SK-N-SH (cell line): Measurements from ENCODE around the gene NTSR1. TPM values are rescaled to one million over a fixed set of nuclear protein-coding genes. Genes with fewer than 3 reads are reported as not detected.
A peak's percentile ranks its signal among the peaks of the same experiment; 100 is the strongest.

ENCODE experiments used
- CTCF ChIA-PET: fragments of 300-600, 350-600 bp; formaldehyde crosslinking; extraction: SDS; loops from one replicate; lab custom pipeline; 2021; lab: Yijun Ruan, JAX
- POLR2A ChIA-PET: fragments of 350-600 bp; sonication (Branson Sonifier 250); formaldehyde crosslinking; extraction: SDS; loops from one replicate; lab custom pipeline; 2020; ENCODE audit warnings: antibody characterized with exemption, inconsistent platforms; lab: Yijun Ruan, JAX
- DNase-seq: peaks from one replicate; pipeline ENCODE4 v3.0.0; 2012
- H2AFZ ChIP-seq: fragments of 200-600 bp; sonication (generic); 2 replicates; pipeline ENCODE4 v1.8.1; 2016; ENCODE audit warnings: antibody characterized with exemption, mild to moderate bottlenecking, low read depth
- H3F3A ChIP-seq: fragments of 200-600 bp; sonication (generic); replicated peaks from 2 replicates; pipeline ENCODE3; 2016; ENCODE audit warnings: antibody characterized with exemption, mild to moderate bottlenecking; ENCODE audit not compliant: insufficient read depth
- H3K27ac ChIP-seq, 2 experiments: fragments of 200-500 bp in 1 of 2; fragments of 200-600 bp in 1 of 2; sonication (Bioruptor generic) in 1 of 2; sonication (generic), shearing (Covaris generic) in 1 of 2; 2 replicates each; pipeline versions ENCODE4 v1.5.1 to v1.6.1; 2014 to 2016; ENCODE audit warnings: low read depth in 2 of 2, inconsistent platforms in 1 of 2, low read length in 1 of 2, mild to moderate bottlenecking in 1 of 2, mixed read lengths in 1 of 2
- H3K27me3 ChIP-seq: fragments of 200-600 bp; sonication (generic), shearing (Covaris generic); 2 replicates; pipeline ENCODE4 v1.6.1; 2016; ENCODE audit warnings: mixed run types; ENCODE audit not compliant: insufficient read depth
- H3K36me3 ChIP-seq, 2 experiments: fragments of 200-500 bp in 1 of 2; fragments of 200-600 bp in 1 of 2; sonication (Bioruptor generic) in 1 of 2; sonication (generic) in 1 of 2; replicated peaks in 1 of 2; 2 replicates each; pipeline versions ENCODE3 to v1.5.1; 2014 to 2016; ENCODE audit warnings: low read length in 1 of 2, mild to moderate bottlenecking in 1 of 2; ENCODE audit not compliant: insufficient read depth in 2 of 2, control insufficient read depth in 1 of 2
- H3K4me1 ChIP-seq, 2 experiments: fragments of 200-500 bp in 1 of 2; fragments of 200-600 bp in 1 of 2; sonication (Bioruptor generic) in 1 of 2; sonication (generic), shearing (Covaris generic) in 1 of 2; 2 replicates each; pipeline versions ENCODE4 v1.5.1 to v1.6.1; 2014 to 2016; ENCODE audit warnings: low read depth in 1 of 2, low read length in 1 of 2, mixed run types in 1 of 2; ENCODE audit not compliant: insufficient read depth in 2 of 2, control insufficient read depth in 1 of 2
- H3K4me2 ChIP-seq: fragments of 200-600 bp; sonication (generic), shearing (Covaris generic); 2 replicates; pipeline ENCODE4 v1.6.1; 2017; ENCODE audit warnings: mixed run types
- H3K4me3 ChIP-seq, 2 experiments: fragments of 200-500 bp in 1 of 2; fragments of 200-600 bp in 1 of 2; sonication (Bioruptor generic) in 1 of 2; sonication (generic), shearing (Covaris generic) in 1 of 2; 2 replicates each; pipeline versions ENCODE4 v1.5.1 to v1.8.1; 2014 to 2016; ENCODE audit warnings: low read depth in 2 of 2, inconsistent platforms in 1 of 2, low read length in 1 of 2, mild to moderate bottlenecking in 1 of 2, mixed read lengths in 1 of 2, moderate library complexity in 1 of 2
- H3K79me2 ChIP-seq: fragments of 200-600 bp; sonication (generic); 2 replicates; pipeline ENCODE4 v1.8.1; 2017; ENCODE audit warnings: mild to moderate bottlenecking; ENCODE audit not compliant: insufficient read depth
- H3K9ac ChIP-seq: fragments of 200-600 bp; sonication (generic); 2 replicates; pipeline ENCODE4 v1.6.1; 2017; ENCODE audit warnings: mixed run types
- H3K9me2 ChIP-seq: fragments of 200-600 bp; sonication (generic); 2 replicates; pipeline ENCODE4 v1.6.1; 2017; ENCODE audit warnings: mixed run types
- H3K9me3 ChIP-seq: fragments of 200-600 bp; sonication (generic); 2 replicates; pipeline ENCODE4 v1.6.1; 2017; ENCODE audit warnings: mixed run types, mild to moderate bottlenecking, moderate library complexity
- H4K20me1 ChIP-seq: fragments of 200-600 bp; sonication (generic); 2 replicates; pipeline ENCODE4 v1.6.1; 2017; ENCODE audit warnings: mild to moderate bottlenecking, mixed run types; ENCODE audit not compliant: insufficient read depth
- CHD2 ChIP-seq: fragments of 150-350 bp; IDR thresholded peaks from 2 replicates; pipeline ENCODE4 v1.6.1; 2018; ENCODE audit warnings: low read length; ENCODE audit not compliant: partially characterized antibody
- ELF1 ChIP-seq: IDR thresholded peaks from 2 replicates; pipeline ENCODE4 v1.4.0; 2012
- EZH2phosphoT487 ChIP-seq: fragments of 200-600 bp; sonication (generic); IDR thresholded peaks from 2 replicates; pipeline ENCODE4 v1.6.1; 2017; ENCODE audit warnings: low read depth, mixed run types, mild to moderate bottlenecking, antibody characterized with exemption, moderate library complexity, borderline replicate concordance
- FOXJ3 ChIP-seq: sonication (generic); formaldehyde crosslinking; IDR thresholded peaks from 2 replicates; pipeline ENCODE4 v1.5.1; 2020; ENCODE audit warnings: mild to moderate bottlenecking, missing genetic modification reagents
- FOXM1 ChIP-seq: IDR thresholded peaks from 2 replicates; pipeline ENCODE4 v1.4.0; 2012; ENCODE audit warnings: low read depth, mild to moderate bottlenecking
- GABPA ChIP-seq: IDR thresholded peaks from 2 replicates; pipeline ENCODE4 v1.4.0; 2012; ENCODE audit warnings: low read depth, mild to moderate bottlenecking
- GATA2 ChIP-seq: sonication (generic); formaldehyde crosslinking; IDR thresholded peaks from 2 replicates; pipeline ENCODE4 v1.5.0; 2020; ENCODE audit warnings: mild to moderate bottlenecking, missing genetic modification reagents
- MEF2A ChIP-seq: IDR thresholded peaks from 2 replicates; pipeline ENCODE4 v1.4.0; 2012; ENCODE audit warnings: low read depth, borderline replicate concordance
- MXI1 ChIP-seq: IDR thresholded peaks from 2 replicates; pipeline ENCODE4 v1.6.1; 2012; ENCODE audit warnings: mild to moderate bottlenecking, low read depth, low read length, improper control_type of control experiment
- NFIC ChIP-seq: IDR thresholded peaks from 2 replicates; pipeline ENCODE4 v1.4.0; 2012; ENCODE audit warnings: borderline replicate concordance
- NRF1 ChIP-seq: IDR thresholded peaks from 2 replicates; pipeline ENCODE4 v1.6.1; 2012; ENCODE audit warnings: low read depth, mild to moderate bottlenecking, low read length
- POLR2AphosphoS5 ChIP-seq: IDR thresholded peaks from 2 replicates; pipeline ENCODE4 v1.6.1; 2012; ENCODE audit warnings: low read depth, low read length
- RAD21 ChIP-seq: IDR thresholded peaks from 2 replicates; pipeline ENCODE4 v1.6.1; 2012; ENCODE audit warnings: mild to moderate bottlenecking, low read length
- RCOR1 ChIP-seq: fragments of 150-350 bp; IDR thresholded peaks from 2 replicates; pipeline ENCODE4 v1.6.1; 2017; ENCODE audit warnings: antibody characterized with exemption, low read length
- RFX5 ChIP-seq: IDR thresholded peaks from 2 replicates; pipeline ENCODE4 v1.6.1; 2012; ENCODE audit warnings: mild to moderate bottlenecking, improper control_type of control experiment, low read length
- RXRA ChIP-seq: IDR thresholded peaks from 2 replicates; pipeline ENCODE4 v1.4.0; 2012; ENCODE audit warnings: low read depth, mild to moderate bottlenecking, borderline replicate concordance
- SIN3A ChIP-seq: IDR thresholded peaks from 2 replicates; pipeline ENCODE4 v1.6.1; 2012; ENCODE audit warnings: low read depth, mild to moderate bottlenecking, low read length, moderate library complexity, borderline replicate concordance
- TAF1 ChIP-seq: IDR thresholded peaks from 2 replicates; pipeline ENCODE4 v1.6.1; 2012; ENCODE audit warnings: low read depth, mild to moderate bottlenecking, low read length, moderate library complexity, borderline replicate concordance
- TCF12 ChIP-seq: IDR thresholded peaks from 2 replicates; pipeline ENCODE4 v1.4.0; 2012
- TEAD4 ChIP-seq: IDR thresholded peaks from 2 replicates; pipeline ENCODE4 v1.4.0; 2012; ENCODE audit warnings: mild to moderate bottlenecking, borderline replicate concordance; ENCODE audit not compliant: insufficient read depth
- YY1 ChIP-seq: IDR thresholded peaks from 2 replicates; pipeline ENCODE4 v1.4.0; 2012; ENCODE audit warnings: low read depth, mild to moderate bottlenecking
- WGBS: methylation state at CpG from one replicate; pipeline ENCODE4 v1.1.6; 2017; ENCODE audit warnings: low lambda C conversion rate; 5-methylcytosine and 5-hydroxymethylcytosine counted together
- polyA plus RNA-seq, 3 experiments: library from polyadenylated mRNA; depleted of rRNA; stranded (reverse); fragments of >200 nt; gene quantifications; 2 replicates each; pipeline ENCODE4 v1.2.3, GENCODE V29; 2012
- TF ChIP-seq, protein P1 (sequence below): IDR thresholded peaks from 2 replicates; pipeline ENCODE4 v1.6.1; 2012; ENCODE audit warnings: mild to moderate bottlenecking, low read depth, low read length, moderate library complexity
- TF ChIP-seq, protein P2 (sequence below): fragments of 200-600 bp; sonication (generic); IDR thresholded peaks from 2 replicates; pipeline ENCODE4 v1.6.1; 2017; ENCODE audit warnings: antibody characterized with exemption, mild to moderate bottlenecking, moderate library complexity
- TF ChIP-seq, protein P3 (sequence below): fragments of 150-350 bp; IDR thresholded peaks from 2 replicates; pipeline ENCODE4 v1.6.1; 2017; ENCODE audit warnings: antibody characterized with exemption, low read length, low read depth, borderline replicate concordance

Gene NTSR1
- polyA plus RNA-seq, 1 of the 3 experiments (the other 2 are of a cell fraction), result 8.2 TPM

DNA sequence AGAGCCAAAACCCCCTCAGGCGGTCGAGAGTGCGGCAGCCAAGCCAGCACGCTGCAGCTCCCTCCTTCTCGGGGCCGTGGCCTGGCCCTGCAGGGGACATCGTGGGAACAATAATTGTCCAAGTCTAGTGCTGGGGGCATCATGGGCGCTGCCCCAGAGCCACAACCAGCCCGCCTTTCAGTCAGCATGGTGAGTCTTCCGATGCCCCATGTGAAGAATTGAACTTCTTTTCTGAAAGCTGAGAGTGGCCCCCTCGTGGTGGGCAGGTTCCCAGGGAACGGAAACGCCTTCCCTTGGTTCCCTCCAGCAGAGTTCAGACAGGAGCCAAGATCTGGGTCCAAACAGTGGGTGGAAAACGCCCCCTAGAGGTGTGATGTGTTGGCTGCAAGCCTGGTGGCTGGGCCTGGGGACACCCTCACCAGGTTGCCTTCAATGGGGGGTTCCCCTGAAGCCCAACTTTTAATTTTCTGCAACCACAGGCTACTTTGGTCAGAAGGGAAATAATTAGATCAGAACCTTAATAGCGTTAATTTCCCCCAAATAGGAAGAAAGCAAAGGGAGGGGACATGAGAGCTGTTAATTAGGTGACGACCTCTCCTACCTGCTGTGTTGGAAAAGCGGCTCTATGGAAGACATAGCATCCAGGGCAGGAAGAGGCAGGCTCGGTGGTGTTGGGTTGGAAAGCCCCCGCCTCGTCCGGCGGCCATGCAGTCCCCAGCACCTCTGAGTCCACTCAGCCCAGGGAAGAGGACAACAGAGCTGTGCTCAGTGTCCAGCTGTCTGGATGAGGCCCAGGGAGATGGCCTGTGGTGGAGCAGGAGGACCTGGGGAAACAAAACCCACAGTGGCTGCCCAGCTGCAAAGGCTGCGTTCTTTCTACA, 82.9 kb downstream of the NTSR1 start:
- POLR2A ChIA-PET, result interaction anchor here (0.6 kb wide), 1 partner anchor 117 kb away, joined by 3 read pairs; no protein-coding TSS in a partner anchor
- peak; percentile 86 for DNase-seq
- no peak for TF ChIP-seq RFX5
- no peak for TF ChIP-seq TAF1
- no peak for TF ChIP-seq POLR2AphosphoS5
- peak; percentile 83 for TF ChIP-seq NFIC
- no peak for TF ChIP-seq TEAD4
- TF ChIP-seq, protein P1, sequence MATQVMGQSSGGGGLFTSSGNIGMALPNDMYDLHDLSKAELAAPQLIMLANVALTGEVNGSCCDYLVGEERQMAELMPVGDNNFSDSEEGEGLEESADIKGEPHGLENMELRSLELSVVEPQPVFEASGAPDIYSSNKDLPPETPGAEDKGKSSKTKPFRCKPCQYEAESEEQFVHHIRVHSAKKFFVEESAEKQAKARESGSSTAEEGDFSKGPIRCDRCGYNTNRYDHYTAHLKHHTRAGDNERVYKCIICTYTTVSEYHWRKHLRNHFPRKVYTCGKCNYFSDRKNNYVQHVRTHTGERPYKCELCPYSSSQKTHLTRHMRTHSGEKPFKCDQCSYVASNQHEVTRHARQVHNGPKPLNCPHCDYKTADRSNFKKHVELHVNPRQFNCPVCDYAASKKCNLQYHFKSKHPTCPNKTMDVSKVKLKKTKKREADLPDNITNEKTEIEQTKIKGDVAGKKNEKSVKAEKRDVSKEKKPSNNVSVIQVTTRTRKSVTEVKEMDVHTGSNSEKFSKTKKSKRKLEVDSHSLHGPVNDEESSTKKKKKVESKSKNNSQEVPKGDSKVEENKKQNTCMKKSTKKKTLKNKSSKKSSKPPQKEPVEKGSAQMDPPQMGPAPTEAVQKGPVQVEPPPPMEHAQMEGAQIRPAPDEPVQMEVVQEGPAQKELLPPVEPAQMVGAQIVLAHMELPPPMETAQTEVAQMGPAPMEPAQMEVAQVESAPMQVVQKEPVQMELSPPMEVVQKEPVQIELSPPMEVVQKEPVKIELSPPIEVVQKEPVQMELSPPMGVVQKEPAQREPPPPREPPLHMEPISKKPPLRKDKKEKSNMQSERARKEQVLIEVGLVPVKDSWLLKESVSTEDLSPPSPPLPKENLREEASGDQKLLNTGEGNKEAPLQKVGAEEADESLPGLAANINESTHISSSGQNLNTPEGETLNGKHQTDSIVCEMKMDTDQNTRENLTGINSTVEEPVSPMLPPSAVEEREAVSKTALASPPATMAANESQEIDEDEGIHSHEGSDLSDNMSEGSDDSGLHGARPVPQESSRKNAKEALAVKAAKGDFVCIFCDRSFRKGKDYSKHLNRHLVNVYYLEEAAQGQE, result no peak
- no peak for TF ChIP-seq RXRA
- TF ChIP-seq, protein P2, sequence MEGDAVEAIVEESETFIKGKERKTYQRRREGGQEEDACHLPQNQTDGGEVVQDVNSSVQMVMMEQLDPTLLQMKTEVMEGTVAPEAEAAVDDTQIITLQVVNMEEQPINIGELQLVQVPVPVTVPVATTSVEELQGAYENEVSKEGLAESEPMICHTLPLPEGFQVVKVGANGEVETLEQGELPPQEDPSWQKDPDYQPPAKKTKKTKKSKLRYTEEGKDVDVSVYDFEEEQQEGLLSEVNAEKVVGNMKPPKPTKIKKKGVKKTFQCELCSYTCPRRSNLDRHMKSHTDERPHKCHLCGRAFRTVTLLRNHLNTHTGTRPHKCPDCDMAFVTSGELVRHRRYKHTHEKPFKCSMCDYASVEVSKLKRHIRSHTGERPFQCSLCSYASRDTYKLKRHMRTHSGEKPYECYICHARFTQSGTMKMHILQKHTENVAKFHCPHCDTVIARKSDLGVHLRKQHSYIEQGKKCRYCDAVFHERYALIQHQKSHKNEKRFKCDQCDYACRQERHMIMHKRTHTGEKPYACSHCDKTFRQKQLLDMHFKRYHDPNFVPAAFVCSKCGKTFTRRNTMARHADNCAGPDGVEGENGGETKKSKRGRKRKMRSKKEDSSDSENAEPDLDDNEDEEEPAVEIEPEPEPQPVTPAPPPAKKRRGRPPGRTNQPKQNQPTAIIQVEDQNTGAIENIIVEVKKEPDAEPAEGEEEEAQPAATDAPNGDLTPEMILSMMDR, result peak; percentile 99
- peak; percentile 45; the same call in 1 of the 2 replicates for TF ChIP-seq RCOR1
- TF ChIP-seq CHD2, result peak; percentile 64
- TF ChIP-seq EZH2phosphoT487, result no peak
- no peak for TF ChIP-seq YY1
- no peak for TF ChIP-seq FOXJ3
- no peak for TF ChIP-seq FOXM1
- peak; percentile 80; the same call in 1 of the 2 replicates for TF ChIP-seq MXI1
- TF ChIP-seq GABPA, result no peak
- TF ChIP-seq MEF2A, result no peak
- 0 out of 2 replicates have a peak, but pooled peaks have one; percentile 1 for TF ChIP-seq NRF1
- TF ChIP-seq GATA2 (CRISPR knock-in tag), result no peak
- no peak for TF ChIP-seq ELF1
- peak; percentile 99 for TF ChIP-seq RAD21
- peak; percentile 15; the same call in 1 of the 2 replicates for TF ChIP-seq TCF12
- peak; percentile 87; the same call in 1 of the 2 replicates for TF ChIP-seq SIN3A
- TF ChIP-seq, protein P3, sequence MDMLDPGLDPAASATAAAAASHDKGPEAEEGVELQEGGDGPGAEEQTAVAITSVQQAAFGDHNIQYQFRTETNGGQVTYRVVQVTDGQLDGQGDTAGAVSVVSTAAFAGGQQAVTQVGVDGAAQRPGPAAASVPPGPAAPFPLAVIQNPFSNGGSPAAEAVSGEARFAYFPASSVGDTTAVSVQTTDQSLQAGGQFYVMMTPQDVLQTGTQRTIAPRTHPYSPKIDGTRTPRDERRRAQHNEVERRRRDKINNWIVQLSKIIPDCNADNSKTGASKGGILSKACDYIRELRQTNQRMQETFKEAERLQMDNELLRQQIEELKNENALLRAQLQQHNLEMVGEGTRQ, result no peak; the same call in 1 of the 2 replicates

More for the DNA sequence above, 82.9 kb downstream of the NTSR1 start:
- H3K9me2 ChIP-seq, result no peaks in the 10 kb centered on the region
- H2AFZ ChIP-seq, result peak overlapping the region; percentile 76; the same call in 1 of the 2 replicates
- WGBS, result 33% methylated on average over 23 of the region's 23 CpGs
- H3K36me3 ChIP-seq, result no peaks in the 10 kb centered on the region
- H3K4me1 ChIP-seq, result peaks cover 16 to 22% of the 10 kb centered on the region in 2 experiments; a peak in 3 of 4 replicates
- no peaks in the 10 kb centered on the region for H3K27me3 ChIP-seq
- H3K9me3 ChIP-seq, result no peaks in the 10 kb centered on the region
- no peak overlapping the region for H3K9ac ChIP-seq
- H3K4me3 ChIP-seq, result peak overlapping the region in 1 of 2 experiments; percentile 43; a peak in 1 of 4 replicates
- H3K4me2 ChIP-seq, result no peak overlapping the region
- CTCF ChIA-PET, result interaction anchor here (0.5 to 9.4 kb wide), 81 partner anchors 8 to 585 kb away, joined by 3 to 162 read pairs (median 5); partner anchors contain the start of genes NTSR1, OGFR, SLCO4A1 and TCFL5
- peak overlapping the region in 1 of 2 experiments; percentile 7; a peak in 1 of 4 replicates for H3K27ac ChIP-seq
- peaks cover 30% of the 10 kb centered on the region for H3F3A ChIP-seq
- H3K79me2 ChIP-seq, result no peaks in the 10 kb centered on the region
- no peaks in the 10 kb centered on the region for H4K20me1 ChIP-seq
